GM12864 (cell line): ENCODE results near the gene RIPOR1.
"Not testable (repeated sequence)": the region's sequence is repeated elsewhere in the genome, so short reads cannot be mapped to it uniquely, and the experiment has no call there.

Source experiments
- DNase-seq: peaks from one replicate; pipeline ENCODE4 v3.0.0-alpha.2; 2011; ENCODE audit warnings: low read depth
- H3K4me3 ChIP-seq: 2 replicates; pipeline ENCODE4 v1.5.1; 2011; ENCODE audit warnings: mild to moderate bottlenecking, low read depth, low read length, control low read depth
- TF ChIP-seq, protein P1 (sequence below): IDR thresholded peaks from 2 replicates; pipeline ENCODE4 v1.5.1; 2011; ENCODE audit warnings: low read depth, mild to moderate bottlenecking, moderate library complexity, low read length, control low read depth, inconsistent platforms; ENCODE audit errors: missing control alignments

RIPOR1 gene

DNA sequence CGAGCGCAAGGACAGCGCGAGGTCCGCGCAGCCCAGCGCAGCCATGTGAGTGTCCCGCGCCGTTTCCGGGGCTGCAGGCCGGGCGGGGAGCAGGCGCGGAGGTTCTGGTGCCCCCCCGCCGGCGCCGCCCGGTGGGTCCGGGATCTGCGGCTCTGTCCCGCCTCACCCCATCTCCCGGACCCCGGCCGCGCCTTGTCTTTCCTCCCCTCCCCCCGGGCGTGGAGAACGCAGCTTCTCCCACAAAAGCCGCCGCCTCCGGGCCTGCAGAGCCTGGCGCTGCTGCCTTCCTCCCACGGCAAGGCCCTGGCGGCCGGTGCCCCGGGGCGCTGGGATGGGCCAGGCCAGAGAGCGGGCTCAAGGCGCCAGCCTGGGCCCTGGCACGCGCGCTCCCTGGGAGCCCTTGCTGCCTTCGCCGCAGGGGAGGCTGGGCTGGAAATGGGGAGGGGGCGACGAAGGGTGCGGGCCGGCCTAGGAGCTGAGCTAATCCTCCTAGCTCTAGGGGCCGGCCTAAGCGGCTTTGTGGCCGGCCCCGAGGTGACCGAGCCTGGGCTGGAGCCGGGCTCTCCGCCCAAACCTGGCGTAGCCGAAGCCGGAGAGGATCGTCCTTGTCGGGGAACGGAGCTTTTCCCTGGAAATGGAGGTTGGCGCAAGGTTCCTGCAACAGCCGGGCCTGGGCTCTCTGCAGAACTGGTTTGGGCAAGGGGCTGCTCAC lies 397 bp downstream of the RIPOR1 start:
- peak overlapping the region; percentile 71 for H3K4me3 ChIP-seq

GRCh38 chr16:67529582-67530012 lies 968 bp downstream of the RIPOR1 start:
- H3K4me3 ChIP-seq, result peak overlapping the region; percentile 71
- TF ChIP-seq, protein P1, sequence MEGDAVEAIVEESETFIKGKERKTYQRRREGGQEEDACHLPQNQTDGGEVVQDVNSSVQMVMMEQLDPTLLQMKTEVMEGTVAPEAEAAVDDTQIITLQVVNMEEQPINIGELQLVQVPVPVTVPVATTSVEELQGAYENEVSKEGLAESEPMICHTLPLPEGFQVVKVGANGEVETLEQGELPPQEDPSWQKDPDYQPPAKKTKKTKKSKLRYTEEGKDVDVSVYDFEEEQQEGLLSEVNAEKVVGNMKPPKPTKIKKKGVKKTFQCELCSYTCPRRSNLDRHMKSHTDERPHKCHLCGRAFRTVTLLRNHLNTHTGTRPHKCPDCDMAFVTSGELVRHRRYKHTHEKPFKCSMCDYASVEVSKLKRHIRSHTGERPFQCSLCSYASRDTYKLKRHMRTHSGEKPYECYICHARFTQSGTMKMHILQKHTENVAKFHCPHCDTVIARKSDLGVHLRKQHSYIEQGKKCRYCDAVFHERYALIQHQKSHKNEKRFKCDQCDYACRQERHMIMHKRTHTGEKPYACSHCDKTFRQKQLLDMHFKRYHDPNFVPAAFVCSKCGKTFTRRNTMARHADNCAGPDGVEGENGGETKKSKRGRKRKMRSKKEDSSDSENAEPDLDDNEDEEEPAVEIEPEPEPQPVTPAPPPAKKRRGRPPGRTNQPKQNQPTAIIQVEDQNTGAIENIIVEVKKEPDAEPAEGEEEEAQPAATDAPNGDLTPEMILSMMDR, result no peak
- DNase-seq, result no peak

More for the DNA sequence above, 397 bp downstream of the RIPOR1 start:
- TF ChIP-seq, protein P1, result no peak
- no peak for DNase-seq

GRCh38 chr16:67530013-67530939 lies 1.6 kb downstream of the RIPOR1 start:
- H3K4me3 ChIP-seq, result peak overlapping the region; percentile 71
- no peak for DNase-seq
- TF ChIP-seq, protein P1, result no peak

GRCh38 chr16:67531247-67531646 lies 2.6 kb downstream of the RIPOR1 start:
- TF ChIP-seq, protein P1, result no peak
- DNase-seq, result no peak

DNA sequence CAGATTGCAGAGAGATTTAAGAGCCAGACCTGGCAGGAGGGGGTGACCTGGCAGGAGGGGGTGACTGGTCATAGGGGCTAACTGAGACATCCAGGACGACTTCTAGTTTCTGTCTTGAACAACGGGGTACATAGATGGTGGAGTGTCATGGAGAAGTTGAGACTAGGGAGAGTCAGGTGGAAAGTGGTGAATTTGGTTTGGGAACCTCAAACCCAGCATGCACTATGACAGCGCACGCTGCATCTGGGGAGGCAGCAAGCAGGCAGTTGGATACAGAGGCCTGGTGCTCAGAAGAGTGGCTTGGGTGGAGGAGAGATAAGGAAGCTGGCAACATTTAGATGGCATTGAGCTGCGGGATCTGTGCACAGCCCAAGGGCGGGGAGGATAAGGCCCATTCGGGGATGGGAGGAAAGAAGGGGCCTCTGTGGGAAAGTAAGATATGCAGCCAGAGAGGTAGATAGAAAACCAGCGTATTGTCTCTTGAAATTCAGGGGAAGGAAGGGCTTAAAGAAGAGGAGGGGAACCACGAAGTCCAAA lies 4.5 kb downstream of the RIPOR1 start:
- TF ChIP-seq, protein P1, result no peak
- no peak overlapping the region for H3K4me3 ChIP-seq
- DNase-seq, result no peak

More at GRCh38 chr16:67531247-67531646, 2.6 kb downstream of the RIPOR1 start:
- H3K4me3 ChIP-seq, result peak overlapping the region; percentile 2; the same call in 1 of the 2 replicates

GRCh38 chr16:67533987-67534386 lies 5.4 kb downstream of the RIPOR1 start:
- DNase-seq, result not testable (repeated sequence)

DNA sequence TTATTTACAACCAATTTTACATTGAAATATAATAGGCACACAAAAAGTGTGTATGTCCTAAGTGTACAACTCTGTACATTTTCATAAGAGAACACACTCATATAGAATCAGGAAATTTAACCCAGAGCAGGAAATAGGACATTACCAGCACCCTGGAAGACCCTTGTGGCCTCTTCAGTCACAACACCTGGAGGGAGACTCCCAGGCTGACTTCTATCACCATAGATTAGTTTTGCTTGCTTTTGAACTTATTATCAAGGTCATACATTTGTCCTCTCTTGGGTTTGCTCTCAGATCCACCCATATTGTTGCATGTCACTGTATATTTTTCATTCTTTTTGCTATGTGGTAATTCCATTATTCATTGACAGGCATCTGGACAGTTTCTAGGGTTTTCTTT lies 5.8 kb downstream of the RIPOR1 start:
- TF ChIP-seq, protein P1, result no peak
- no peak for DNase-seq

More at GRCh38 chr16:67533987-67534386, 5.4 kb downstream of the RIPOR1 start:
- not testable (repeated sequence) for H3K4me3 ChIP-seq

More for the DNA sequence above, 5.8 kb downstream of the RIPOR1 start:
- no peak overlapping the region for H3K4me3 ChIP-seq
